HL-60/S4 (cell line): ENCODE data around the gene UBAP1L.
"Not testable (repeated sequence)": the region's sequence is repeated elsewhere in the genome, so short reads cannot be mapped to it uniquely, and the experiment has no call there.

Experiments used
- in situ Hi-C: fragments of 300-500 bp; cut with MboI; formaldehyde crosslinking; loops from 2 replicates; pipeline ENCODE4 v1.14.3; 2022; ENCODE audit warnings: low sequenced_read_pairs

Gene UBAP1L

DNA sequence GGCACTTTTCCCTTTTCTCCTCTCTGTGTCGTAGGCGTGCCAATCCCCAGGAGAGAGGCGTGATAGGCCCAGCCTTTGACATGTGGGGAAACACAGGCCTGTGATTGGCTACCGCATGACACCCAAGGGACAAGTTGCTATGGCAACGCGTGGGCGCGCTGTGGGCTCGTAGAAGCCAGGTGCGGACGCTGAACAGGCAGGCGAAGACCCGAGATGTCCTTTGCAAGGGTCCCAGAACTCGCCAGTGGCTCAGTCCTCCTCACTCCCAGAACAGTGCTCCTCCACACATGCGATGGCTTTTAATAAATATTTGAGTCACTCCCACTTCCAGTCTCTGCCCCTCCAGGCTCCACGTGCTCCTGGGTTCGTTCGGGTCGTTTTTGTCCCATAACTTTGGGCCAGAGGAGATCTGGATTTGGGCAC, 65.6 kb downstream of the UBAP1L start:
- in situ Hi-C loops = no loop called here

DNA sequence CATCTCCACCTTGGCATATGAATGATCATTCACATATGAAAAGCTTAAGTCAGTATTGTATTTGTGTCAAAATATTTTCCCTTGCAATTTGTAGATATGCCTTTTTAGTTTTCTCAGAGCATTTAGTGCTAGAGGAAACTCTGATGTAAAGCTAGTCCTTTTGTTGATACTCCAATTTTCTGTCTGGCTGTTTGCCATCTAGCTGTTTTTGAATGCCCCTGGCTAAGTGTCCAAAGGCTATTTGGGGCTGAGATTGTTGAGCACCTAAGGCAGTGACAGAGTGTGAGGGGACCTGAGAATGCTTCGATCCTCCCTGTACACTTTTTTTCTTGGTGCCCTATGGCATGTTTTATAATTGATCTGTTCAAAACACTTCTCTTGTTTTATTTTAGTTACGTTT, 66.8 kb downstream of the UBAP1L start:
- in situ Hi-C loops = no loop called here

DNA sequence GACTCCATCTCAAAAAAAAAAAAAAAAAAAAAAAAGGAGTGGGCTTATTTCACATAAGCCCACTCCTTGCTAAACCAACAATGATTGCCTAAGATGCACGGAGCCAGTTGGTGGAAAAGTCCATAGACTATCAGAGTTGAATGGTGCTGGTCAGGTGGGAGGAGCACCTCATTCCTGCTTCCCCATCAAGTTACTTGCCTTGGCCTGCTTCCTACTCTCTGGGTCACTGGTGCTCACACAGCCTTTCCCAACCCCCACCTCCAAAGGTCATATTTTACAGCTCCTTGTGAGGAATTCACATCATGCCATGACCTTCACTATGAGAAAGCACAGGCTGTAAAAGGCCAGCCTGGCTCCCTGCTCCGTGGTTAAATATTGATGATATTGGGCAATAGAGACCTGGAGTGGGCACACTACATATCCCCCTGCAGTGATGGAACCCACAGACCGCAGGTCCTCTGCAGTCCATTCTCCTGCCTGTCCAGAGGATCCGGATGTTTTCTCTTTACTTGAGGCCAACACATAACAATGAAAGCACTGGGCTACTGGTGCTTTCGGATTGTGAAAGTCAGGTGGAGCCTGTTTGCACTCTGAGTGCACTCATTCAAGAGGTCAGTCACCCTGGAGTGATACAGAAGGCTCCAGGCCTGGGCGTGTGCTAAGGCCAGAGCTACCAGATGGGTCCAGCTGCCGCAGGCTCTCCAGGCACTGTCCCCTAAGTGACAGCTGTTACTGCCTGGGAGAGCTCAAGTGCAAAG, 70.1 kb downstream of the UBAP1L start, which contains the start of gene SLC51B:
Gene SLC51B, plus strand, starts transcription at position 664 of the 758 bp plus-strand sequence. CDS start 4,618 bp downstream, outside the sequence.
- in situ Hi-C loops = no loop called here

DNA sequence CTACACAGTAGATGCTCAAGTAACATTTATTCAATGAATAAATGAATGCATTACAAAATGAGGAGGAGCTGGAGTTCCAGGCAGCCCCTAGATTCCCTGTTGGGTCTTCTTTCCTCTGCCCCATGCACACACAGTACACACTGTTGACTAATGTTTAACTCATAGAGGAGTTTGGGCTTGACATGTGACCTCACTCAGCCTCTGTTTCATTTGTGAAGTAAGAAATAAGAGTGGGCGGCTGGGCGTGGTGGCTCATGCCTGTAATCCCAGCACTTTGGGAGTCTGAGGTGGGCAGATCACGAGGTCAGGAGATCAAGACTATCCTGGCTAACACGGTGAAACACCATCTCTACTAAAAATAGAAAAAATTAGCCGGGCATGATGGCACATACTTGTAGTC, 70.8 kb downstream of the UBAP1L start:
- in situ Hi-C loops = not testable (repeated sequence)

DNA sequence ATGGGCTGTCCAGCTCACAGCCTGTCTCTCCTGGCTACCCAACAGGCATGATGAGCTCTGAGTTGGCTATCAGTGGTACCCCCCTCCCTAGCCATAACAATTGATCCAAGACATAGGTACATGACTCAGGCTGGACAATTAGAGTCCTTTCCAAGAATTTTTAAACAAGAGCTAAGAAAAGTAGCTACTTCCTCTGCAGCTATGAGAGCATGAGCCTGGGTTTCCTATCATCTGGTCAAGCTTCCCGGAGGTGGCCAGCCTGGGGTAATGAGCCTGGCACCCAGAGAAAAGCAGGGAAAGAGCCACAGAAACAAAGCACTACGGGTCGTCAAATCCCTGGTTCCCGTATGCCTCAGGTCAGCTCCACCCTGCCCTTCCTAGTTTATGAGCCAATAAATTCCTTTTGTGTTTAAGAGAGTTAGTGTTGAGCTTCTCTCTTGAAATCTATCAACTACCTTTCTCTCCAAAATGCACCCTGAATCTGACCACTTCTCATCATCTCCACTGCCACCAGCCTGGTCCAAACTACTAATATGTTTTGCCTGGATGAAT, 72.1 kb downstream of the UBAP1L start:
- in situ Hi-C loops = no loop called here
